Measurements from ENCODE around the gene OR5A1. TPM values are rescaled to one million over a fixed set of nuclear protein-coding genes. Genes with fewer than 3 reads are reported as not detected.
"Not testable (repeated sequence)": the region's sequence is repeated elsewhere in the genome, so short reads cannot be mapped to it uniquely, and the experiment has no call there.

Gene OR5A1
- total RNA-seq, 4 donors from 2014 or later, result not detected

- no peak for TF ChIP-seq CTCF (IDR thresholded peaks at IDR 0.05)
- TF ChIP-seq POLR2A (IDR thresholded peaks at IDR 0.05), result no peak
- no peaks in the 10 kb centered on the region for H3K36me3 ChIP-seq
- no peak overlapping the region for H3K4me3 ChIP-seq
- no peaks in the 10 kb centered on the region for H3K27me3 ChIP-seq
- 73 to 85% methylated on average over 7 of the region's 7 CpGs for WGBS, 2 donors
- no peak for DNase-seq
- H3K27ac ChIP-seq, result no peak overlapping the region
- intact Hi-C loops (cut with DNase I), result no loop called here
- no peaks in the 10 kb centered on the region for H3K4me1 ChIP-seq
- no peaks in the 10 kb centered on the region for H3K9me3 ChIP-seq
Measured at GRCh38 chr11:59437770-59438169, 1.5 kb downstream of the OR5A1 start.

- H3K4me3 ChIP-seq; intact Hi-C loops (cut with DNase I); H3K36me3 ChIP-seq; H3K27ac ChIP-seq; H3K9me3 ChIP-seq; H3K27me3 ChIP-seq; H3K4me1 ChIP-seq; DNase-seq: not testable (repeated sequence)
- 58 to 70% methylated on average over 1 of the region's 1 CpG for WGBS, 2 donors
Measured at GRCh38 chr11:59445624-59446023, 9.4 kb downstream of the OR5A1 start.

- Histone ChIP-seq H3K36me3 (no peaks in the 10 kb centered on the region), H3K4me3 (no peak overlapping the region), H3K27ac (no peak overlapping the region), H3K27me3 (no peaks in the 10 kb centered on the region), H3K4me1 (no peaks in the 10 kb centered on the region), H3K9me3 (no peaks in the 10 kb centered on the region)
- no peak for DNase-seq
- WGBS, 2 donors, result 44 to 52% methylated on average over 2 of the region's 2 CpGs
- intact Hi-C loops (cut with DNase I), result no loop called here
- TF ChIP-seq POLR2A (IDR thresholded peaks at IDR 0.05) (no peak), CTCF (IDR thresholded peaks at IDR 0.05) (no peak)
Measured at GRCh38 chr11:59448484-59448883, 12.2 kb downstream of the OR5A1 start.

- no peak within 1 kb of the TSS for H3K4me3 ChIP-seq
- intact Hi-C loops (cut with DNase I), result no loop called here
- no peak for DNase-seq
- no peaks in the 10 kb centered on the region for H3K27me3 ChIP-seq
- WGBS, 2 donors, result 85 to 88% methylated on average over 2 of the region's 2 CpGs
- no peaks in the 10 kb centered on the region for H3K4me1 ChIP-seq
- TF ChIP-seq POLR2A (IDR thresholded peaks at IDR 0.05) (no peak), CTCF (IDR thresholded peaks at IDR 0.05) (no peak)
- H3K9me3 ChIP-seq, result no peaks in the 10 kb centered on the region
- H3K27ac ChIP-seq, result no peak within 1 kb of the TSS
- H3K36me3 ChIP-seq, result no peaks in the 10 kb centered on the region
Measured at GRCh38 chr11:59456661-59457060, 20.4 kb downstream of the OR5A1 start, which contains the start of gene OR4D6. TSS of gene OR4D6 (plus strand) at chr11:59456961. CDS start at chr11:59456961, 0 bp downstream.

GRCh38 chr11:59459916-59460315, 23.6 kb downstream of the OR5A1 start:
- no peaks in the 10 kb centered on the region for H3K27me3 ChIP-seq
- intact Hi-C loops (cut with DNase I), result no loop called here
- no peaks in the 10 kb centered on the region for H3K9me3 ChIP-seq
- no peak overlapping the region for H3K4me3 ChIP-seq
- TF ChIP-seq POLR2A (IDR thresholded peaks at IDR 0.05) (no peak), CTCF (IDR thresholded peaks at IDR 0.05) (no peak)
- H3K36me3 ChIP-seq, result no peaks in the 10 kb centered on the region
- 50 to 66% methylated on average over 3 of the region's 3 CpGs for WGBS, 2 donors
- no peaks in the 10 kb centered on the region for H3K4me1 ChIP-seq
- DNase-seq, result no peak
- no peak overlapping the region for H3K27ac ChIP-seq

GRCh38 chr11:59463190-59463641, 26.9 kb downstream of the OR5A1 start:
- no peaks in the 10 kb centered on the region for H3K27me3 ChIP-seq
- 33 to 50% methylated on average over 5 of the region's 5 CpGs for WGBS, 2 donors
- no peaks in the 10 kb centered on the region for H3K4me1 ChIP-seq
- H3K36me3 ChIP-seq, result no peaks in the 10 kb centered on the region
- DNase-seq, result no peak
- no peak overlapping the region for H3K27ac ChIP-seq
- H3K4me3 ChIP-seq, result no peak overlapping the region
- H3K9me3 ChIP-seq, result no peaks in the 10 kb centered on the region
- TF ChIP-seq CTCF (IDR thresholded peaks at IDR 0.05) (no peak), POLR2A (IDR thresholded peaks at IDR 0.05) (no peak)
- intact Hi-C loops (cut with DNase I), result no loop called here
